Stimulated activated CD4-positive, alpha-beta T cell treated with anti-CD3 and anti-CD28 coated beads, Interleukin-4, amount 100 ng/mL, for 48 hours (primary cell): ENCODE measurements around the gene ARL14.

ENCODE experiments used
- DNase-seq, 2 donors: peaks; one replicate each; pipeline ENCODE4 v3.0.0-alpha.2; 2020; ENCODE audit warnings: low read depth in 2 of 2

Gene ARL14

GRCh38 chr3:160722331-160722730 is 45.4 kb downstream of the ARL14 start:
- DNase-seq = no peak

- DNase-seq = no peak
Measured at GRCh38 chr3:160725338-160725737, 48.4 kb downstream of the ARL14 start.
